Esophagus mucosa (tissue), 1 donor: ENCODE data around the gene PI4KA. TPM values are rescaled to one million over a fixed set of nuclear protein-coding genes. Genes with fewer than 3 reads are reported as not detected.
"Not testable (repeated sequence)": the region's sequence is repeated elsewhere in the genome, so short reads cannot be mapped to it uniquely, and the experiment has no call there.

Experiments
- ATAC-seq: fragments of 200-7000 bp; cut with Tn5 transposase; one replicate; pipeline ENCODE4 v1.9.1; 2020
- total RNA-seq: library from RNA; stranded (reverse); gene quantifications from one replicate; pipeline ENCODE4 v1.2.4, GENCODE V29; 2023
- donor health status: DM: yes; HTN: yes; CAD: no.

Gene PI4KA
- total RNA-seq, 1 donor from 2014 or later = 28.5 TPM

DNA sequence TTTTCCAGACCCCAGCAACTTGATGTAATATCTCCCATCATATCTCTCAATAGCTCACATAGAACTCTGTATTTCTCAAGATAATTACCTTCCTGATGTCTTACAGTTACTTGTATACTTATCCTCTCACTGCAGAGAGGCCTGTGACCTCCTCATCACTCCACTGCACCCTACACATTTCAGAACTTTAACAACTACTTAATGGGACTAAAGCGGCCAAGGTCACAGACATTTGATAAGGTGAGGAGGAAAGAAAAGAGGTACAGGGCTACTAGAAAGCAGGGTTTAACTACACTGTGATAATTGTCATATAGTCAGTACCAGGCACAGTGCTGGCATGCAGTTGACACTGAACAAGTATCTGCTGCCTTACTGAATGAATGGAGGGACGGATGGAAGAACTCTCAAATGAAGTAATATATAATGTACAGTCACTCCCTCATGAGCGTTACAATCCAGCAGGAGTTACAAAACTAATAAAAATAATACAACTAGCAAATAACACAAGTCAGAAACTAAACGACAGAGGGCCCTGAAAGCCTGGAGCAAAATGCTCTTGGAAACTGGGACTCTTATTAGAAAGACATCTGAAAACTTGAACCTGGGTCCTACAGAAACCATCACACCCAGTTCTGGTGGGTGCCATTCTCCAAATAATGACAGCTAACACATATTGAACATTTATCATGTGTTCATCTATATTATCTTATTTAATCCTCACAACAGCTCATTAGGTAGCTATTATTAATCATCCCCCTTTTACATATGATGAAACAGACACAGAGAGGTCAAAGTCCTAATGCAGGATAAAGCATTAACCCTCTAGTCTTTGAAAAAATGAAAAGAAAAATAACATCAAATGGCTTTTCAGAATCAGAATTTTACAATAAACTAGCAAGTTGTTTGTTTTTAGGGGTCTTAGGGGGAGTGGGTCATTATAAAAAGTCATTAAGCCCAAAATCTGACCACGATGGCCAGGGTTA is 14.3 kb downstream of the PI4KA start:
- ATAC-seq = no peak

GRCh38 chr22:20843501-20843900 is 15.1 kb downstream of the PI4KA start:
- peak; percentile 86 for ATAC-seq

DNA sequence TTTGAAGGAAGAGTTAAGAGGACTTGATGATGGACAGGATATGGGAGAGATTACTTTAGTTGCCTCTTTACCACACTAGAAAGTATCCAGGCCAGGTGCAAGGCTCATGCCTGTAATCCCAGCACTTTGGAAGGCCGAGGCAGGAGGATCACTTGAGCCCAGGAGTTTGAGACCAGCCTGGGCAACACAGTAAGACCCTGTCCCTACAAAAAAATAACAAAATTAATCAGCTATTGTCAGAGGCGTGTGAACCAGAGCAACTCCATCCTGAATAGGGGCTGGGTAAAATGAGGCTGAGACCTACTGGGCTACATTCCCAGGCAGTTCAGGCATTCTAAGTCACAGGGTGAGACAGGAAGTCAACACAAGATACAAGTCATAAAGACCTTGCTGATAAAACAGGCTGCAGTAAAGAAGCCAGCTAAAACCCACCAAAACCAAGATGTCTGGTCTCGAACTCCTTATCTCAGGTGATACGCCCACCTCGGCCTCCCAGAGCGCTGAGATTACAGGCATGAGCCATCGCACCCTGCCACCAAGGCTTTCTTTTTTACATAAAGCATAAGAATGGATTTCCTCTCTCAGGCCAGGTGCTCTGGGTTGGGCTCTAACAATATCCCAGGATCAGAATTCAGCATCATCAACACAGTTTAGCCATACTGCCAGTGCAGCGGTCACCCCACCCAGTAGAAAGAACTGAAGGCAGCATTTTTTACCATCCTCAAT is 17.8 kb downstream of the PI4KA start:
- ATAC-seq = no peak

DNA sequence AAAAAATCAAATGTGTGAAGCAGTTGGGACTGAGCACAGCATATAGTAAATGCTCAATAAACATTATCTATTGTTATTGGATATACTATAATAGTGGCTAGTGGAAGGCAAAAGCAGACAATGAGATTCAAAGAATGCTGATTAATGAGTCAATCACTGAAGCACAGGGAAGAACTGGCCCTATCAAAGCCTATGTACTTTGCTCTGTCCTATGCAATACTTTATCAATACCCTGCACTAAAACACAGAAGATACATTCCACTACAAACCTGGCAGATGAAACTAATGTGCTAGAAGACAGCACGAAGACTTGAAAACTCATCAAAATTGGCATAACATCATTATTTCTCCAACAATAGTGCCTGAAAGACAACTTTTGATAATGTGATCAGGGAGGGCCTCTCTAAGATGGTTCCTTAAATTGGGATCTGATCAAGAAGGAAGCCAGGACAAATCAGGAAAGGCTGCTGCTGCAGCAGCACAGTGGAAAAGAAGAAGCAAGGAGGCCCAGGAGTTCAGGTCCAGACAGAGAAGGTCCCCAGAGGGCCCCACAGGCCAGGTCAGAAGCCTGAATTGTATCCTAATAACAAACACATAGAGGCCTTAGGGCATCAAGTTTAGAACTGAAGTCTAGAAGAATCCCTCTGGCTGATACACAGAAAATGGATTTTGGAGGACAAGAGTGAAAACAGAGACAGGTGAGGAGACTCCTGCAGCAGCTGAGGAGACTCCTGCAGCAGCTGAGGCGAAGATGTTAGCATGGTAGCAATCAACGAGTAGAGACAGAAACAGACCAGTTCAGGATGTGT is 18.6 kb downstream of the PI4KA start:
- no peak for ATAC-seq

DNA sequence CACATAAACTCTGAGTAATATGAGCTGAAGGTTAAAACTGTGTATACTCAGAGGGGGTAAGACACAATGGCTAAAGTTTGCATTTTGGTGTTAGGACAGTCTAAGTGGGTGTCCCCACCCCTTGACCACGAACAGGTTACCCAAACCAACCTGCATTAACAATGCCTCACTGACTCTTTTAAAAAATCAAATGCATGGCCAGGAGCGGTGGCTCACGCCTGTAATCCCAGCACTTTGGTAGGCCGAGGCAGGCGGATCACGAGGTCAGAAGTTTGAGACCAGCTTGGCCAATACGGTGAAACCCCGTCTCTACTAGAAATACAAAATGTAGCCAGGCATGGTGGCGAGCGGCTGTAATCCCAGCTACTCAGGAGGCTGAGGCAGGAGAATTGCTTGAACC is 19.3 kb downstream of the PI4KA start:
- ATAC-seq = not testable (repeated sequence)

- no peak for ATAC-seq
Measured at GRCh38 chr22:20836987-20837823, 21.4 kb downstream of the PI4KA start.

DNA sequence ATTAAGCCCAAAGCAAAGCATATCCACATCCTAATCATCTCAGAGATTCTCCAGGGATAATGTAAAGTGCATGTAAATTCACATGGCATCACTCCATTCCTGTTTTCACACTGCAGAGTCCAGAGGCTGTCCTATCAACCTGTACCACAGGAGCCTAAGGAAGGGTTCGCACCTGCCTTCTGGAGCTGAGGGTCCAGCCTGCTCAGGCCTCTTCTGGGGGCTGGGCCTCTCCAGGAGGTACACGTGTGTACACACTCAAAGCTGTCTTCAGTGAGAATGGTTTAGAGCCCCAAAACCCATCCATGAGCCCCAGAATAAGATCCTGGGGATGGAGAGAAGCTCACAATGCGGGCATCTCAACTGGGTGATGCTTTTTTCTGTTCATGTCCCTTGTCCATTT is 23.9 kb downstream of the PI4KA start:
- no peak for ATAC-seq

- no peak for ATAC-seq
Measured at GRCh38 chr22:20834206-20834605, 24.4 kb downstream of the PI4KA start.

DNA sequence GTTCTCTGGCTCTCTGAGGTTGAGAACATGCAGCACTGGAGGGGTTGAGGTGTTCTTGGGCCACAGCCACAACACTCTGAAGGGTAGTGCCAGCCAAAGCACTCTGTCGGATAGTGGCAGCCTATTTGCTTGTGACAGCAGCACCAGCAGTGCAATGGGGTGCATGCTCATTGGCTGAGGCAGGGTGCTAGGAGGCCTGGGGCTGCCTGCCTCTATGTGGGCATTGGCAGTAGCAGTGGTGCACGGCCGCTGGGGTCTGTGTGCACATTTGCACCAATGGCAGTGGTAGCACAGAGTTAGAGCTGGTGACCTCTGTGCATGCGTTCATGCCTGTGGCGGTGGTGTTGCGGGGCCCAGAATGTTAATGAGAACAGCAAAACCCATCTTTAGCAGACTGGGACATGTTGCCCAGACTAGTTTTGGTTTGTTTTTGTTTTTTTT is 25.4 kb downstream of the PI4KA start:
- ATAC-seq = no peak

GRCh38 chr22:20829491-20830134 is 29.0 kb downstream of the PI4KA start:
- no peak for ATAC-seq

DNA sequence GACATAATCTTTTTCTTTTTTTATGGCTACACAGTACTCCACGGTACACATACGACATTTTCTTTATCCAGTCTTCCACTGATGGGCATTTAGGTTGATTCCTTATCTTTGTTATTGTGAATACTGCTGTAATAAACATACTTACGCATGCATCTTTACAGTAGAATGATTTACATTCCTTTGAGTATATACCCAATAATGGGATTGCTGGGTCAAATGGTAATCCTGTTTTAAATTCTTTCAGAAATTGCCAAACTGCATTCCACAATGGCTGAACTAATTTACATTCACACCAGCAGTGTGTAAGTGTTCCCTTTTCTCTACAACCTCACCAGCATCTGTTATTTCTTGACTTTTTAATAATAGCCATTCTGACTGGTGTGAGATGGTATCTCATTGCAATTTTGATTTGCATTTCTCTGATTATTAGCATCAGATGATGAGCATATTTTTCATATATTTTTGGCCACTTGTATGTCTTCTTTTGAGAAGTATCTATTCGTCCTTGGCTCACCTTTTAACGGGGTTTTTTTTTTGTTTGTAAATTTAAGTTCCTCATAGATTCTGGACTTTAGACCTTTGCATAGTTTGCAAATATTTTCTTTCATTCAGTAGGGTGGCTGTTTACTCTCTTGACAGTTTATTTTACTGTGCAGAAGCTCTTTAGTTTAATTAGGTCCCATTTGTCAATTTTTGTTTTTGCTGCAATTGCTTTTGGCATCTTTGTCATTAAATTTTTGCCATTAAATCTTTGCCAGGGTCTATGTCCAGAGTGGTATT is 32.0 kb downstream of the PI4KA start:
- ATAC-seq = not testable (repeated sequence)

DNA sequence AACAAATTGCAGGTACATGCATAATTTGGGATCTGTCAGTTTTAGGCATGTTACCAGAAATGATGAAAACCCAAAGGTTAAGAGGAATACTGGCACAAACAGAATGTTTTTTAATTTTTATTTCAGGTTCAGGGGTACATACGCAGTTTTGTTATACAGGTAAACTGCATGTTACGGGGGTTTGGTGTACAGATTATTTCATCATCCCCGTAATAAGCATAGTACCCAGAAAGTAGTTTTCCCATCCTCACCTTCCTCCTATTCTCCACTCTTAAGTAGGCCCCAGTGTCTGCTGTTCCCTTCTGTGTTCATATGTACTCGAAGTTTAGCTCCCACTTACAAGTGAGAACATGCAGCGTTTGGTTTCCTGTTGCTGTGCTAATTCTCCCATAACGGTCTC is 33.0 kb downstream of the PI4KA start:
- no peak for ATAC-seq

- not testable (repeated sequence) for ATAC-seq
Measured at GRCh38 chr22:20825216-20825615, 33.4 kb downstream of the PI4KA start.

GRCh38 chr22:20823264-20823663 is 35.3 kb downstream of the PI4KA start:
- ATAC-seq = no peak

- ATAC-seq = no peak
Measured at GRCh38 chr22:20822240-20822639, 36.4 kb downstream of the PI4KA start.

DNA sequence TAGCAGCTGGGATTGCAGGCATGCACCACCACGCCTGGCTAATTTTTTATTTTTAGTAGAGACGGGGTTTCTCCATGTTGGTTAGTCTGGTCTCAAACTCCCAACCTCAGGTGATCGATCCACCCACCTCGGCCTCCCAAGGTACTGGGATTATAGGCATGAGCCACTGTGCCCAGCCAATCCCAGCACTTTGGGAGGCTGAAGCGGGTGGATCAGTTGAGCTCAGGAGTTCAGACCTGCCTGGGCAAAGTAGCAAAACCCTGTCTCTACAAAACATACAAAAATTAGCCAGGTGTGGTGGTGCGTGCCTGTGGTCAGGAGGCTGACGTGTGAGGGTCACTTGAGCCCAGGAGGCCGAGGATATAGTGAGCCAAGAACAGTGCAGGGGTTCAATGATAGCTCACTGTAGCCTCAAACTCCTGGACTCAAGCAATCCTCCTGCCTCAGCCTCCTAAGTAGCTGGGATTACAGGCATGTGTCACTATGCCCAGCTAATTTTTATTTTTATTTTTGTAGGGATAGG is 36.8 kb downstream of the PI4KA start:
- not testable (repeated sequence) for ATAC-seq

DNA sequence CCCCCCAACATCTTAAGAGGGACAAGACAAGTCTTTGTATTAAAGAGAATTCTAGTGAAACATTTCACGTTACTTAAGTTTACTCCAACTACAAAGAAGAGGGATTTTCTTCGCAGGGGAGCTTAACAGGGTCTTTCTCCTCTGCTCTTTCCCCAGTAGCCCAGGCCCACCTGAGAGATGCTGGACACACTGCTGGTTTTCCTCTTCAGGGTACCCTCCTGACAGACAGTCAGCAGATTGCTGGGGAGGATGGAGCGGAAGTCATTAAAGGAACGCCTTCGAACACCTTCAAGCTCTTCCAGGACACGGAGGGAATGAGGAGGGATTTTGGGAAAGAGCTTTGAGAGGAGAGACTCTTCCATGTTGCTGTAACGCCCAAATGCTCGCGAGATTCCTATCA is 39.1 kb downstream of the PI4KA start:
- no peak for ATAC-seq

DNA sequence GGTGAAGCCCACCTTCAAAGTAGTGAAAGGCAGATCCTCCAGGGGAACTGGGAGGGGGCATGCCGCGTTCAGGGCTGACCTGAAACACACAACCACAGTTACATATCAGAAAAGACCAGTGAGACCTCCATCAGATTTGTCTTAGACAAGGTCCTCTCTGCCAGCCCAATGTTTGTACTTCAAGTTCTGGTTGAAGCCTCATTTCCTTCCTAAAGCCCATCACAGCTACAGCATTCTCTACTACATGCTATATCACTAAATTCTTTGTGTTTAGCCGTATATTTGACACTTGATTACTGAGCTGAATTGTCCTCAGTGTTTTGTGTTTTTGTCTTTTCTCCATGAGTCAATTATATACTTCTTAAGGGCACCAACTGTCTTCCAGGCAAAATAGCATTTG is 40.1 kb downstream of the PI4KA start:
- no peak for ATAC-seq

DNA sequence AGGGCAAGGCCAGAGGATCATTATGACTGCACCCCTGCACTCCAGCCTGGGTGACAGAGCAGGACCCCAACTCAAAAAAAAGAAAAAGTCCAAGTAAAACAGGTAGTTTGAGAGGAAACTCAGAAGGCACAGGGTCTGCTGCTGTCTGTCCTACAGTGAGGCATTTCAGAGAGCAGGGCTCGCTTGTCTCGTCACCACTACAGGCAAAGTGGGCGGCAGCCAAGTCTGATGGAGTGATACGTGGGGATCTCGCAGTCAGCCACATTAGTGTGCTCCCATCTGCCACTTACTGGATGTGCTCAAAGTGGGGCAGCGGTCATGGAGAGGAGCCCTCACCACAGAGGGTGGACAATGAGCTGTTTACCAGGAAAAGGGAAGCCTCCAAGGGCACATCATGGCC is 42.1 kb downstream of the PI4KA start:
- no peak for ATAC-seq

DNA sequence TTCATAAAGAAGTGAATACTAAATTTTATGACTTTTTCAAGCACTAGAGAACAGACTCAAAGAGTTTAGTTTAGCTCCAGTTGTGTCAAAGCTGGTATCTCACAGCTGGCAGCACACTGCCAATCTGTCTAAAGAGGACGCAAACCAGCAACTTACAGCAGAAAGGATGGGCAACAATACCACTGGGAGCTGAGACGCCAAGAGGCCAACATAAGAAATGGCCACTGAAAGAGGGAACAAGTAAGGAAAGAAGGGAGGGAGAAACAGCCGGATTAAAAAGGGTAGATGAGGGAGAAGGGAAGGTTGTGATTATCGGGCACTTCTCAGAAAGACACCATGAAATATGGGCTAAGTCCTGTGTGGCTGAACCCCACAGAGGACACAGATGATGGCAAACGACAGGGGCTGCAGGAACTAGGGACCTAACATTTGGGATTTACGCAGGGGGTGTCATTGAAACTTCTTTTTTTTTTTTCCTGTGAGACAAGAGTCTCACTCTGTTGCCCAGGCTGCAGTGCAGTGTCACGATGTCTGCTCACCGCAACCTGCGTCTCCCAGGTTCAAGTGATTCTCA is 43.0 kb downstream of the PI4KA start:
- ATAC-seq = no peak
